HepG2 (cell line): ENCODE measurements around the gene ARSH. TPM values are rescaled to one million over a fixed set of nuclear protein-coding genes. Genes with fewer than 3 reads are reported as not detected.

Source experiments
- ATAC-seq: fragments of 200-7000 bp; cut with Tn5 transposase; 3 replicates; pipeline ENCODE4 v1.9.1; 2020; ENCODE audit warnings: mild to moderate bottlenecking, moderate library complexity
- BruUV-seq: library from RNA; stranded (reverse); fragments of 400-500 nt; replicated peaks from 2 replicates; lab custom pipeline; 2021; lab: Mats Ljungman, UMichigan
- CTCF ChIA-PET: fragments of 300-600 bp; formaldehyde crosslinking; extraction: SDS; loops from one replicate; lab custom pipeline; 2021; ENCODE audit warnings: low total read pairs, inconsistent platforms, low intra/inter-chr PET ratio; lab: Yijun Ruan, JAX
- POLR2A ChIA-PET: fragments of 350-600 bp; sonication (Branson Sonifier 250); formaldehyde crosslinking; loops from one replicate; lab custom pipeline; 2020; ENCODE audit warnings: antibody characterized with exemption, inconsistent platforms; lab: Yijun Ruan, JAX
- DNase-seq: peaks from one replicate; pipeline ENCODE4 v3.0.0-alpha.2; 2015; ENCODE audit warnings: low spot score
- FAIRE-seq: peaks from 3 replicates; lab custom pipeline; 2011; peaks lifted over from hg19 to GRCh38; lab: Jason Lieb, UNC
- H2AFZ ChIP-seq: one replicate; pipeline ENCODE4 v1.6.1; 2011; ENCODE audit warnings: low read length, inconsistent platforms
- H3K27ac ChIP-seq: fragments of 300-600 bp; 3 replicates; pipeline ENCODE4 v1.8.0; 2011; ENCODE audit warnings: mixed run types, mild to moderate bottlenecking, mixed read lengths, low read length, inconsistent platforms; ENCODE audit not compliant: insufficient read depth; ENCODE audit errors: extremely low read length
- H3K27me3 ChIP-seq, 2 experiments: fragments of 200-600 bp in 1 of 2; 2 replicates in 1 of 2; 3 replicates in 1 of 2; pipeline versions ENCODE4 v1.6.0 to v1.8.0; 2011; ENCODE audit warnings: low read length in 2 of 2, mild to moderate bottlenecking in 2 of 2, moderate library complexity in 2 of 2, inconsistent platforms in 1 of 2; ENCODE audit not compliant: insufficient read depth in 2 of 2, control insufficient read depth in 1 of 2
- H3K36me3 ChIP-seq, 2 experiments: fragments of 200-600 bp in 1 of 2; replicated peaks in 1 of 2; 2 replicates in 1 of 2; 3 replicates in 1 of 2; pipeline versions ENCODE4 v1.5.1 to v1.8.0; 2011; ENCODE audit warnings: low read length in 2 of 2, inconsistent platforms in 1 of 2; ENCODE audit not compliant: insufficient read depth in 2 of 2, control insufficient read depth in 1 of 2
- H3K4me1 ChIP-seq: 2 replicates; pipeline ENCODE4 v1.5.1; 2012; ENCODE audit warnings: low read length, inconsistent platforms; ENCODE audit not compliant: insufficient read depth
- H3K4me2 ChIP-seq: 2 replicates; pipeline ENCODE4 v1.6.0; 2011; ENCODE audit warnings: low read depth, low read length, inconsistent platforms
- H3K4me3 ChIP-seq, 3 experiments: fragments of 200-600 bp in 1 of 3; sonication (generic), shearing (Covaris generic) in 1 of 3; replicated peaks in 1 of 3; 2 replicates each; pipeline ENCODE4 v1.5.1; 2011 to 2016; ENCODE audit warnings: low read length in 3 of 3, inconsistent platforms in 2 of 3, low read depth in 2 of 3, mild to moderate bottlenecking in 2 of 3, control low read depth in 1 of 3, mixed read lengths in 1 of 3; ENCODE audit not compliant: insufficient read depth in 1 of 3
- H3K79me2 ChIP-seq: one replicate; pipeline ENCODE4 v1.6.1; 2011; ENCODE audit warnings: low read length, inconsistent platforms; ENCODE audit not compliant: insufficient read depth
- H3K9ac ChIP-seq: 2 replicates; pipeline ENCODE4 v1.6.0; 2011; ENCODE audit warnings: mild to moderate bottlenecking, low read depth, low read length, inconsistent platforms; ENCODE audit not compliant: insufficient read depth
- H3K9me3 ChIP-seq: 2 replicates; pipeline ENCODE4 v1.5.1; 2012; ENCODE audit warnings: mild to moderate bottlenecking, low read length
- H4K20me1 ChIP-seq: 2 replicates; pipeline ENCODE4 v1.6.0; 2011; ENCODE audit warnings: inconsistent platforms, mild to moderate bottlenecking, low read length, moderate library complexity; ENCODE audit not compliant: insufficient read depth
- HMGA1 ChIP-seq: sonication (generic); formaldehyde crosslinking; conservative IDR thresholded peaks from 2 replicates; pipeline ENCODE4 v1.4.0; 2020; ENCODE audit warnings: missing genetic modification reagents
- NFE2 ChIP-seq: sonication (generic); formaldehyde crosslinking; IDR thresholded peaks from 2 replicates; pipeline ENCODE4 v1.4.0; 2020; ENCODE audit warnings: missing genetic modification reagents
- NR1H2 ChIP-seq: sonication (generic); formaldehyde crosslinking; IDR thresholded peaks from 2 replicates; pipeline ENCODE4 v1.8.1; 2022; ENCODE audit warnings: low read depth, missing genetic modification reagents, borderline replicate concordance
- SIN3B ChIP-seq: fragments of 150-350 bp; IDR thresholded peaks from 2 replicates; pipeline ENCODE4 v1.6.1; 2014; ENCODE audit warnings: low read length
- ZNF333 ChIP-seq: sonication (generic); formaldehyde crosslinking; IDR thresholded peaks from 2 replicates; pipeline ENCODE4 v1.4.0; 2020; ENCODE audit warnings: mild to moderate bottlenecking, missing genetic modification reagents, borderline replicate concordance
- ZNF572 ChIP-seq: sonication (generic); formaldehyde crosslinking; IDR thresholded peaks from 2 replicates; pipeline ENCODE4 v1.5.1; 2020; ENCODE audit warnings: mild to moderate bottlenecking, missing genetic modification reagents
- ZNF605 ChIP-seq: sonication (generic); formaldehyde crosslinking; IDR thresholded peaks from 2 replicates; pipeline ENCODE4 v1.8.0; 2022; ENCODE audit warnings: mild to moderate bottlenecking, missing genetic modification reagents
- ZNF607 ChIP-seq: sonication (generic); formaldehyde crosslinking; IDR thresholded peaks from 2 replicates; pipeline ENCODE4 v1.5.1; 2020; ENCODE audit warnings: missing genetic modification reagents, mild to moderate bottlenecking, borderline replicate concordance
- ZNF776 ChIP-seq: sonication (generic); formaldehyde crosslinking; IDR thresholded peaks from 2 replicates; pipeline ENCODE4 v1.4.0; 2020; ENCODE audit warnings: mild to moderate bottlenecking, missing genetic modification reagents
- WGBS: methylation state at CpG from one replicate; pipeline ENCODE4 v1.1.6; 2017; ENCODE audit warnings: low lambda C conversion rate; 5-methylcytosine and 5-hydroxymethylcytosine counted together
- in situ Hi-C: cut with HindIII; loops from 2 replicates; pipeline ENCODE4 v1.10.0; 2017; ENCODE audit warnings: low pct_unique_long_range_greater_than_20kb; ENCODE audit not compliant: extremely low pct_ligation_motif_present
- intact Hi-C: fragments of 100-400 bp; cut with micrococcal nuclease; formaldehyde crosslinking; loops from one replicate; pipeline ENCODE4 v1.10.0; 2022; ENCODE audit not compliant: unreplicated experiment
- polyA plus RNA-seq, 8 experiments: library from polyadenylated mRNA; depleted of rRNA in 3 of 8; stranded (reverse) in 7 of 8; unstranded in 1 of 8; fragments of >200 nt; fragmentation: Illumina TruSeq in 4 of 8; extraction: Trizol in 4 of 8; gene quantifications; 2 replicates each; pipeline versions ENCODE4 v1.2.1 to v1.2.3, GENCODE V29; 2011 to 2016; ENCODE audit warnings: low read depth in 4 of 8, missing spikeins in 1 of 8, mixed read lengths in 1 of 8; ENCODE audit not compliant: insufficient read depth in 1 of 8
- total RNA-seq, 5 experiments: library from RNA; depleted of rRNA; stranded (reverse); fragments of >200 nt; fragmentation: Illumina TruSeq; extraction: Trizol; gene quantifications; 2 replicates each; pipeline ENCODE4 v1.2.3, GENCODE V29; 2016; ENCODE audit warnings: low read depth in 1 of 5
- TF ChIP-seq, protein P1 (sequence below): sonication (generic); formaldehyde crosslinking; IDR thresholded peaks from 2 replicates; pipeline ENCODE4 v1.4.0; 2020; ENCODE audit warnings: low read depth, mild to moderate bottlenecking, missing genetic modification reagents
- TF ChIP-seq, protein P2 (sequence below): sonication (generic); formaldehyde crosslinking; IDR thresholded peaks from 2 replicates; pipeline ENCODE4 v1.4.0; 2020; ENCODE audit warnings: missing genetic modification reagents

ARSH gene
- total and polyA plus RNA-seq, 2 of the 13 experiments (the other 11 are each of a cell fraction or from before 2014, with no cell fraction given): not detected

DNA sequence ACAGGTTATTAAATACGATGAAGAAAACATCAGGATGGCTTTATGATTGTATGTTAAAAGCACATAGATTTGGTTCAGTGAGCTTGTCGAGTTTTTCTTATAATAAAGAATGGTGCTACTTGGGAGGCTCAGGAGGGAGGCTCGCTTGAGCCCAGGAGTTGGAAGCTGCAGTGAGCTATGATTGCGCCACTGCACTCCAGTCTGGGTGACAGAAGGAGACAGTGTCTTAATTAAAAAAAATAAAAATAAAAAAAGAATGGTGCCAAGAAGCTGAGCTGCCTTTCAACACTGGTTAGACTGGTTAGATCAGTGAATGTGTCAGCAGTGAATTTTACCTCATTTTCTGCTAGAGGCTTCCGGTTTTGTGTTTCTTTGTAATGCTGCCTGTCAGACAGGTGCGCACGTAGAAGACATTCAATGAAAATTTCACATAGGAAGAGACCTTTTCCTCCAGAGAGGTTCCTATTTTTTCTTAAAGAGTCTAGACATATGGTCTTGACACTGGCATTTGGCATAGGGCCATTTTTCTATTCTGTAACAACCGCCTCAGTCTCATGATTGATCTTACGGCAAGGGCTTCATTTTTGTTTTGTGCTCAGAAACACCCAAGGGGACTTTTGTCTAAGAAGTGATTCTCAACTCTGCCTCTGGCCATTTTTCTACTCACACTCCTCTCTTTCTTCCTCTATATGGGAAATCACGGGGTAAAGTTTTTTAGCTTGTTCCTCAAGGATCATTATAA, 19.9 kb downstream of the ARSH start:
- Histone ChIP-seq H3K4me2 (no peak overlapping the region), H3K9ac (no peak overlapping the region), H3K4me3 (no peak overlapping the region), H3K79me2 (no peaks in the 10 kb centered on the region), H3K4me1 (no peaks in the 10 kb centered on the region)
- in situ Hi-C loops: no loop called here
- TF ChIP-seq ZNF572 (CRISPR knock-in tag) (no peak), ZNF605 (CRISPR knock-in tag) (no peak), NR1H2 (CRISPR knock-in tag) (no peak), ZNF607 (CRISPR knock-in tag) (no peak), SIN3B (no peak)
- TF ChIP-seq, all 625 proteins: peak for 0
- Histone ChIP-seq H3K36me3 (no peaks in the 10 kb centered on the region), H2AFZ (no peak overlapping the region), H4K20me1 (no peaks in the 10 kb centered on the region), H3K27me3 (no peaks in the 10 kb centered on the region), H3K9me3 (no peaks in the 10 kb centered on the region), H3K27ac (no peak overlapping the region)
- intact Hi-C loops: no loop called here
- ChIA-PET POLR2A (no interaction called here), CTCF (no interaction called here)
- BruUV-seq: no TSS peak
- DNase-seq (no peak), ATAC-seq (no peak), FAIRE-seq (no peak)
- 41% methylated on average over 10 of the region's 10 CpGs for WGBS

DNA sequence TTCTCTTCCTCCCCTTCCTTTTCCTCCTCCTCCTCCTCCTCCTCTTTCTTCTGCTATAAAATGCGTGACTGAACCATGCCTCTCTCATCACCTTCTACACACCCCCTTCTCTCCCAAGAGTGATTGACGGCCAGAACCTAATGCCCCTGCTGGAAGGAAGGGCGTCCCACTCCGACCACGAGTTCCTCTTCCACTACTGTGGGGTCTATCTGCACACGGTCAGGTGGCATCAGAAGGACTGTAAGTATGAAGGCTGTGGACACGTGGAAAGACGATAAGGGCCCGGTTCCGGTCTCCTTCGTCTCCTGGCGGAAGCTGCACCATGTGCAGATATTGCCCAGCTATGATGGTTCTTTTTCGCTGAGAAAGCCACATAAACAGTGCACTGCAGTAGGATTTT, 22.8 kb downstream of the ARSH start:
- CTCF ChIA-PET: no interaction called here
- no peak for DNase-seq
- TF ChIP-seq ZNF333 (CRISPR knock-in tag): no peak
- TF ChIP-seq ZNF776 (CRISPR knock-in tag): no peak
- no peak for TF ChIP-seq NFE2 (CRISPR knock-in tag)
- TF ChIP-seq HMGA1 (CRISPR knock-in tag): no peak
- TF ChIP-seq, protein P1, sequence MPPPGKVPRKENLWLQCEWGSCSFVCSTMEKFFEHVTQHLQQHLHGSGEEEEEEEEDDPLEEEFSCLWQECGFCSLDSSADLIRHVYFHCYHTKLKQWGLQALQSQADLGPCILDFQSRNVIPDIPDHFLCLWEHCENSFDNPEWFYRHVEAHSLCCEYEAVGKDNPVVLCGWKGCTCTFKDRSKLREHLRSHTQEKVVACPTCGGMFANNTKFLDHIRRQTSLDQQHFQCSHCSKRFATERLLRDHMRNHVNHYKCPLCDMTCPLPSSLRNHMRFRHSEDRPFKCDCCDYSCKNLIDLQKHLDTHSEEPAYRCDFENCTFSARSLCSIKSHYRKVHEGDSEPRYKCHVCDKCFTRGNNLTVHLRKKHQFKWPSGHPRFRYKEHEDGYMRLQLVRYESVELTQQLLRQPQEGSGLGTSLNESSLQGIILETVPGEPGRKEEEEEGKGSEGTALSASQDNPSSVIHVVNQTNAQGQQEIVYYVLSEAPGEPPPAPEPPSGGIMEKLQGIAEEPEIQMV (CRISPR knock-in tag): no peak
- TF ChIP-seq, protein P2, sequence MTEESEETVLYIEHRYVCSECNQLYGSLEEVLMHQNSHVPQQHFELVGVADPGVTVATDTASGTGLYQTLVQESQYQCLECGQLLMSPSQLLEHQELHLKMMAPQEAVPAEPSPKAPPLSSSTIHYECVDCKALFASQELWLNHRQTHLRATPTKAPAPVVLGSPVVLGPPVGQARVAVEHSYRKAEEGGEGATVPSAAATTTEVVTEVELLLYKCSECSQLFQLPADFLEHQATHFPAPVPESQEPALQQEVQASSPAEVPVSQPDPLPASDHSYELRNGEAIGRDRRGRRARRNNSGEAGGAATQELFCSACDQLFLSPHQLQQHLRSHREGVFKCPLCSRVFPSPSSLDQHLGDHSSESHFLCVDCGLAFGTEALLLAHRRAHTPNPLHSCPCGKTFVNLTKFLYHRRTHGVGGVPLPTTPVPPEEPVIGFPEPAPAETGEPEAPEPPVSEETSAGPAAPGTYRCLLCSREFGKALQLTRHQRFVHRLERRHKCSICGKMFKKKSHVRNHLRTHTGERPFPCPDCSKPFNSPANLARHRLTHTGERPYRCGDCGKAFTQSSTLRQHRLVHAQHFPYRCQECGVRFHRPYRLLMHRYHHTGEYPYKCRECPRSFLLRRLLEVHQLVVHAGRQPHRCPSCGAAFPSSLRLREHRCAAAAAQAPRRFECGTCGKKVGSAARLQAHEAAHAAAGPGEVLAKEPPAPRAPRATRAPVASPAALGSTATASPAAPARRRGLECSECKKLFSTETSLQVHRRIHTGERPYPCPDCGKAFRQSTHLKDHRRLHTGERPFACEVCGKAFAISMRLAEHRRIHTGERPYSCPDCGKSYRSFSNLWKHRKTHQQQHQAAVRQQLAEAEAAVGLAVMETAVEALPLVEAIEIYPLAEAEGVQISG (CRISPR knock-in tag): no peak

More for the DNA sequence above, 22.8 kb downstream of the ARSH start:
- Histone ChIP-seq H3K79me2 (no peaks in the 10 kb centered on the region), H3K27me3 (no peaks in the 10 kb centered on the region), H3K4me1 (no peaks in the 10 kb centered on the region), H3K4me2 (no peak overlapping the region), H3K9me3 (no peaks in the 10 kb centered on the region), H4K20me1 (no peaks in the 10 kb centered on the region), H3K27ac (no peak overlapping the region), H3K9ac (no peak overlapping the region), H3K4me3 (no peak overlapping the region), H2AFZ (no peak overlapping the region), H3K36me3 (no peaks in the 10 kb centered on the region)
- WGBS: 73% methylated on average over 13 of the region's 13 CpGs
- intact Hi-C loops (no loop called here), in situ Hi-C loops (no loop called here)
- no TSS peak for BruUV-seq
- POLR2A ChIA-PET: no interaction called here
- no peak for FAIRE-seq
- ATAC-seq: no peak
